AG09309 (cell line): Measurements from ENCODE around the gene FOXA1.

Experiments used
- DNase-seq: peaks from one replicate; pipeline ENCODE4 v3.0.0-alpha.2; 2010; ENCODE audit warnings: low read depth
- H3K4me3 ChIP-seq: 2 replicates; pipeline ENCODE4 v1.5.1; 2011; ENCODE audit warnings: mild to moderate bottlenecking, low read depth, low read length, moderate library complexity; ENCODE audit not compliant: control insufficient read depth
- CTCF ChIP-seq: IDR thresholded peaks from 2 replicates; pipeline ENCODE4 v1.5.1; 2011; ENCODE audit warnings: mild to moderate bottlenecking, low read depth, low read length, inconsistent platforms; ENCODE audit not compliant: insufficient read depth, control insufficient read depth; ENCODE audit errors: missing control alignments

The FOXA1 gene

GRCh38 chr14:37602605-37603453, 7.8 kb upstream of the FOXA1 start:
- DNase-seq, result no peak
- no peak overlapping the region for H3K4me3 ChIP-seq
- TF ChIP-seq CTCF, result no peak

DNA sequence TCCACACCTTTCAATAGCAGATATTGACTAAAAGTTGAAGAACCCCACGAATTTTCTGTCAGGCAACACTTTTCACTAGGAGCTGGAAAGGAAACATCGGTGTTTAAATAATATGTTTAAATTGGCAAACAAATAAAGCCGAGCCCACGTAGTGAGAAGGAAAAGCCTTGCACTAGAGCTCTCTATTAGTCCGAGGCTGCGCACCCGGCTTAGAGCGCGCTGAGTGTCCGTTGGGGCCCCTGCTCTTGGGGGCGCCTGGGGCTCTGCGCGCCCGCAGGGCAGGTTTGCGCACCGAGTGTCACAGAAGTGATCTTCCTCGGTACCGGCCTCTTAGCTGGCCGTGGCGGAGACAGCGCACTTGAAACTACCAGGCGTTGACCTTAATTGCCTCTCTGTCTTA, 6.8 kb upstream of the FOXA1 start:
- TF ChIP-seq CTCF, result no peak
- no peak overlapping the region for H3K4me3 ChIP-seq
- no peak for DNase-seq

- TF ChIP-seq CTCF, result no peak
- no peak for DNase-seq
- H3K4me3 ChIP-seq, result no peak overlapping the region
Measured at GRCh38 chr14:37600880-37601741, 6.1 kb upstream of the FOXA1 start.

DNA sequence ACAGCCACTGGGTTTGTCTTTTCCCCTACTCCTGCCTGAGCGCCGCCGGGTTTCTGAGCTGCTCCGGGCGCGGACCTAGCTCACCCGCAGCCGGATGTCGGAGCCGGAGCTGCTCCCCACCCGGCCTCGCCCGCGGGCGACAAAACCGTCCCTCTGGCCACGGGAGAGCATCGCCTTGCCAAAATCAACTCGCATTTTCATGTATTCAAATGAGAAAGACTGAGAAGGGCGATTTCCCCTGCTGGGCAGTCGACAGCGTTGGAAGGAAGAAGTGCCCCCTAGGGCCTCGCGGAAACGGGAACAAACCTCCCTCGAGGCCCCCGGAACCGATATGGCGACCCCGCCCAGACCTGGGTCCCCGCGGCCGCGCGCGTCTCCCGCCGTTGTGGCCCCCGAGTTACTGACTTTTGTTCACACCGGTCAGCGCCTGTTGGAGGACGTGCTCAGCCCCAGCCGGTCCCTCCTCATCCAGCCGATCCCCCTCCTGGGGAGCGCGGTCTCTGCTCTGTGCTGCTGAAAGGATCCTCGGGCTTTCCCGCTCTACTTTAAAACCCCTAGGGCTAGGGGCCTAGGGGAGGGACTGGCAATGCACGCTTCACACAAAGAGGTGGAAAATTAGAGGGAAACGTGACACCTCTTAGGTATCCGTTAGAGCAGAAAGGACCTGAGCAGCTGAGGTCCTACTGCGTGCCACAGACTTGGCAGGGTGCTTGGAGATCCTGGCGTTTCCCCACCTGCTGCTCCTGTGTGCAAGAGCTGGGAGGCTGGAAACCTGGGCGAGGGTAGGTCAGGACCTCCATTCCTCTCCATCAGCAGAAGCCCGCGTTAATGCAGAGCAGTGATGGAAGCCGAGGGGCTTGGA, 4.7 kb upstream of the FOXA1 start:
- DNase-seq, result no peak
- no peak for TF ChIP-seq CTCF

GRCh38 chr14:37598747-37599506, 3.9 kb upstream of the FOXA1 start:
- H3K4me3 ChIP-seq, result no peak overlapping the region
- DNase-seq, result no peak

More for the DNA sequence above, 4.7 kb upstream of the FOXA1 start:
- peak overlapping the region; percentile 3 for H3K4me3 ChIP-seq

More at GRCh38 chr14:37598747-37599506, 3.9 kb upstream of the FOXA1 start:
- no peak for TF ChIP-seq CTCF
